IPS-NIHi11 (cell line): ENCODE data around the gene PLEKHA1.

Experiments used
- DNase-seq: peaks from one replicate; pipeline ENCODE4 v3.0.0; 2012; ENCODE audit warnings: mixed read lengths, low spot score

PLEKHA1 gene

DNA sequence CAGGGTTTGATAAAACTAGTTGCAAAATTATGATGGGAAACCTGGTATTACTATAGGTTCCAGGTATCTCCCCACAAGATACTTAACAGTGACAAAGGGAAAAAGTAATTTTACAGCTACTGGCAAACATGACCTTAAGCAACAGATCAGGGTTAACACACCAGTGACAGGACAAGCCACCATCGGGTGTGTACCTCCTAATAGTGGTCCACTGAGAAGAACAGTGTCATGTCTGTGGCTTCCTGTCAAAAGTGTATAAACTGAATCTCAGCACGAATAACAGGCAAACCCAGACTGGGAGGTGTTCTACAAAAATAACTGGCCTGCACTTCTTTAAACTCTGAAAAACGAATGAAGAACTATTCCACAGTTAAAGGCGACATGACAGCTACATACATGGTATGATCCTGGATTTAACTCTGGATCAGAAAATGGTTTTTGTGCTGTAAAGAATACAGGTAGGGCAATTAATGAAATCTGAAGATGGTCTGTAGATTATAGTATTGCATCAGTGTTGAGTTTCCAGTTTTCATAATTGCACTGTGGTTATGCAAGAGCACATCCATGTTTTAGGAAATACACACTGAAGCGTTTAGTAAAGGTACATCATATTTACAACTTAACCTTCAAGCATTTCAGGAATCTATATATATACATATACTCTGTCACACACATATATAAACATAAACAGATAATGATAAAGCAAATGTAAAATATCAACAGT, 47.9 kb downstream of the PLEKHA1 start:
- DNase-seq = no peak

DNA sequence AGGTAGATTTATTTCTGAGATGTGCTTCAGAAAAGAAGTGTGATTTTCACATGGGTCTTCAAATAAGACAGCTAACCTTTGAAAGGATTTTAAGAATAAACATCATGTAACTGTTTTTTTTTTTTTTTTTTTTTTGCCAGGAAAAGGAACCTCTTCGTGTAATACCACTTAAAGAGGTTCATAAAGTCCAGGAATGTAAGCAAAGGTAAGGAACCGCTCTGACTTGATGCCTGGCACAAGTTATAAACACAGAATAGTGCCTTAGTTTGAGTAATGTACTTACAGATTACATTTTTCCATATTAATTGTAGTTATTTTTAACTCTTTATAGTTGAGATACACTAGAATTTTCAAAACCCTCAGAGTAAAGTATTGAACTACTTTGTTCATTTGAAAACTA, 49.6 kb downstream of the PLEKHA1 start:
- DNase-seq = no peak

DNA sequence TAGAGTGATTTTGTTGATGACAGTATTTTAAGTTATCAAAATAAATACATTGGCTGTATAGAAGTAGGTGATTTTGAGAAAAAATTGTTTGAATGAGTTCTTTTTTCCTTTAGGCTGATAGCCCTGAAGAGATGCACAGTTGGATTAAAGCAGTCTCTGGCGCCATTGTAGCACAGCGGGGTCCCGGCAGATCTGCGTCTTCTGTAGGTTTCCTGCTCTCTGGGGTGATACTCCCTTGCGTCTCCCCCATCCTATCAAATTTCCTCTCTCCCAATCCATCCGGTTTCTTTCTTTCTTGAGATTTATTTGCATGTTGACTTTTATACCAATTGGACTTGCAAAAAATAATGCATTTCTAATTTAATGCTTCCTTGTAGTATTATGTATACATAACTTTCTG, 52.3 kb downstream of the PLEKHA1 start:
- DNase-seq = no peak

DNA sequence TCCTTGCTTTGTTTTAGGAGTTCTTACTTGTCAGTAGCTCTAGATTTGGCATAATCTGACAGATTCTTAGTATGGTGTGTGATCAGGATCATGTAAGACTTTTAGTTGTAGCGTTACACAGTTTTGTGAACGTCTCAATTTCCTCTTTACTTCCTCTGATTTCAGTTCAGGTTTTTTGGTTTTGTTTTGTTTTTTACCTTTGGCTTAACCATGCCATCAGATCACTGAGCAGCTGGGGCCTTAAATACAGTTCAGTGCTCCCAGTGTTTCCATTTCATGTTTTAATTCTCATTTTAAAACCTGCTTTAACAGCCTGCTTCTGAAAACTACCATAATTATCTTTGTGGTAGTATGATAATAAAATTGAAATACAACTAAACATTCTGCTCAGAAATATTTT, 52.8 kb downstream of the PLEKHA1 start:
- no peak for DNase-seq

DNA sequence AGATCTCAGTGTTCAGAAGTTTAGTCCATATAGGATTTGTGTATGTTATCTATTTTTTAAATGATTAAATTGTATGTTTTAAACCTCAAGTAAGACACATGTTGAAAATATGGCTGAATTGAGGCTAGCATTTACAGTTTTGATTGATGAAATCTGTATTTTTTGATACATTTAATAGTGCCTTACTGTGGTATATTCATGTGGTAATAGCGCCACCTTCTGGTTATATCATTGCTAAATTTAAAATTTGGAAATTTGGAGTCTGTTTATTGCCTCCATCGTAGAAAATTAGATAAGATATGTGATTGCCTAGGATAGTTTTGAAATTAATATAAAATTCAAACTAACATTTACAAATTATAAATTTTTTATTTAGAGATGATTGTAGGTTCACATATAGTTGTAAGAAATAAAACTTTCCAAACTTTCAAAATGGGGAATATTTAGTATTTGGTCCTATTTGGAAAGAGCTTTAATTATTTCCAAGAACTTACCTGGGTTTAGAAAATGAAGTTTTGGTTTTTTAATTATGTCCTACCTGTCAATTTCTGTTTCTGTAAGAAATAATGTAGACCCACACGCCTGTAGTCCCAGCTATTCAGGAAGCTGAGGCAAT, 60.8 kb downstream of the PLEKHA1 start:
- peak; percentile 30 for DNase-seq

DNA sequence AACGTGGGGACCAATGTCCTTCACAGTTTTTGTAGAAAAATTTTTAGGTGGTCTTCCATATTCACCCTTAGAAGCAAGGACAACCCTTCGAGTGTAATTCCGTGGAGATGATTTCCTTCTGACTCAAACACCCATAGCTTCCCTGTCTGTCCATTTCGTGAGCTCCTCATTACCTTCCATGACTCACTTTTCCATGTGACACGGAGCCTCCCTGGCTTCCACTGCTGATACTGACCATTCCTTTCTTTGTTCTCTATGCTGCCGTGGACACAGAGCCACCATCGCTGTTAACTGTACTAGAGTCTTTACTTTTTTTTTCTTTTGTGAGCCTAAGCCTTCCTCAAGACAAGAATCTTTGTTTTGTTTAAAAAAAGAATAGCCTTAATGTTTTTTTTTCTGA, 67.5 kb downstream of the PLEKHA1 start:
- no peak for DNase-seq

DNA sequence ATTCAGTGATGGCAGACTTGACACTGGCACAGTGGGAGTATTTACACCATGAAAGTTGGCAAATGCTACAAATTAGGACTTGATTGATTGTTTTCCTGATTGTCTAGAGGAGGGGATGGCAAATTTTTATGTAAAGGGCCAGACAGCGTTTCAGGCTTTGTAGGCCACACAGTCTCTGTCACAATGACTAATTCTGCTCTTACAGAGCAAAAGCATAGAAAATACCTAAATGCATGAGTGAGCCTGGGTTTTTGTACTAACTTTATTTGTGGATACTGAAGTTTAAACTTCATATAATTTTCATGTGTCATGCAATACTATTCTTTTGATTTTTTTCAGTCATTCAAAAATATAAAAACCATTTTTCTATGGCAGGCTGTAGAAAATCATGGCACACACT, 71.0 kb downstream of the PLEKHA1 start:
- no peak for DNase-seq

DNA sequence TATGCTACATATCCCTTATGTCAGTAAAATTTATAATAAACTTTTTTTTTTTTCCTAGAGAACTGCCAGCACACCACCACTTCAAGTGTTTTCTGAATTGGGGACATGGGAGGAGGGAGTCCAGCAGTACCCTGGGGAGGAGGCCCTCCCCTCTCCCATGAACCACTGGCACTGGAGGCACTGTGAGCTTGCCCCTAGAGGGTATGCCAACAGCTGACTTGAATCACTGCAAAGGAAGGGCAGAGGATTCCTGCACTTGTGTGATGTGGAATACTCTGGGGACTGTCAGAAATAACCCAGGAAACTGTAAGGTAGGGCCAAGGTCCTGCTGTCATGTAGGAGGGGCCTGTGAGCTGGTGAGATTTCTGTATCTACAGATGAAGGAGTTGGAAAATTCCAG, 71.4 kb downstream of the PLEKHA1 start:
- DNase-seq = no peak

DNA sequence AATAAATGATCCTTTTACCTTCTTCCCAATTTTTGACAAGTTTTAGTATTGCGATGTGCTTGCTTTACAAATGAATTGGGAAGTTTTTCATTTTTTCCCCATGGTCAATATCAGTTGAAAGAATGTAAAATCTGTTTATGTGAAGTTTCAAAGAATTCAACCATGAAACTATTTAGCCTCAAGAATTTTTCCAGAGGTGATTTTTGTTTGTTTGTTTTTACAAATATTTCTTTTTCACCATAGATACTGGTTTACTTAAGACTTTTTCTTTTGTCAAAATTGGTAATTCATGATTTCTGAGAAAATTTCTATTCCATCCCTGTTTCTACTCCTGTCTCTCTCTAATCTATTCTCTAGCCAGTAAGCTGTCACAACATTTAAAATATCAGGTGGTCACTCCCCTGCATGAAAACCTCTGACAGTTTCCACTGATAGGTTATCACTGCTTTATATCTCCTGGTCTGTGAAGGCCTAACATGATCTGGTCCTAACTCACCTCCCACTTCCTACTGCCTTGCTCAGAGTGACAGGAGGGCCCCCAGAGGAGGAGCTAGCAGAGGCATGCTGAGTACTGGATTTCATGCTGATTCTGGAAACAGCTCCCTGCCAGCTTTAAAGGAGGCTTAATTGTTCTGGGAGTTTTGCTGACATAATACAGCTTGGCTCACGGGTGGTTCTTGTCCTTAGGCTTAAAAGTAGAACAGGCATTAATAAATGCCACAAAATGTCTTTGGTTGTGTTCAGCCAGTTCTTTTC, 72.3 kb downstream of the PLEKHA1 start:
- DNase-seq = peak; percentile 54

DNA sequence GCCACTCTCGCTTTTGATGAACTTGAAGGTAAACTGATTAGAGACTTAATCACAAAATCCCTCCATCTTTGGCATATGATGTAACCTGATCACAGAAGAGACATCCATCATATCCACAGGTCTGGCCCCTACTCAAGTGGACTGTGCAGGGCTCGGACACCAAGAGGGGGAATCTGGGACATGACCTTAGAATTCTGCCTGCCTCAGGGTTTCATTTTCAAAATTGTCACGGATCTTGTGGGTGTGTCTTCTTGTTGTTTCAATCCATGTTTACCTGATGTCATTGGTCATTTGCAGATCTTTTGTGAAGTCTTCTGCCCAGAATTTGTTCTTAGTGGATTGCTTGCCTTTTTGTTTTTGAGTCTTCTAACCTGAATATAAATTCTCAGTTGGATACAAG, 74.1 kb downstream of the PLEKHA1 start:
- no peak for DNase-seq

DNA sequence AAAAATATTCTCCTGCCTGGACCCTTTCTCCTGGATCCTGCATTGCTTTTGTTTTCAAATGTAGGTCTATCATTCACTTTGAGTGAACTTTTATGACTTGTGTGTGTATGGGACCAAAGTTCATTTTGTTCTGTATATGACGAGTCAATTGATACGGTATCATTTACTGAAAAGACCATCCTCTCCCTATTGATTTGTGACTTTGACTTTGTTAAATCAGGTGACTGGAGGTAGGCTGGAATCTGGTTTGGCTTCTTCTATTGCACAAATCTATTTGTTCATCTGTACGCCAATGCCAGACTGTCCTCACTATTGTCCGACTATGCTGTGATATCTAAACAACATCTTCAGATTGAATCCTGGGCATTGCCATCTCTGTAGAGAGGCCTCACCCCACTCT, 74.6 kb downstream of the PLEKHA1 start:
- no peak for DNase-seq

DNA sequence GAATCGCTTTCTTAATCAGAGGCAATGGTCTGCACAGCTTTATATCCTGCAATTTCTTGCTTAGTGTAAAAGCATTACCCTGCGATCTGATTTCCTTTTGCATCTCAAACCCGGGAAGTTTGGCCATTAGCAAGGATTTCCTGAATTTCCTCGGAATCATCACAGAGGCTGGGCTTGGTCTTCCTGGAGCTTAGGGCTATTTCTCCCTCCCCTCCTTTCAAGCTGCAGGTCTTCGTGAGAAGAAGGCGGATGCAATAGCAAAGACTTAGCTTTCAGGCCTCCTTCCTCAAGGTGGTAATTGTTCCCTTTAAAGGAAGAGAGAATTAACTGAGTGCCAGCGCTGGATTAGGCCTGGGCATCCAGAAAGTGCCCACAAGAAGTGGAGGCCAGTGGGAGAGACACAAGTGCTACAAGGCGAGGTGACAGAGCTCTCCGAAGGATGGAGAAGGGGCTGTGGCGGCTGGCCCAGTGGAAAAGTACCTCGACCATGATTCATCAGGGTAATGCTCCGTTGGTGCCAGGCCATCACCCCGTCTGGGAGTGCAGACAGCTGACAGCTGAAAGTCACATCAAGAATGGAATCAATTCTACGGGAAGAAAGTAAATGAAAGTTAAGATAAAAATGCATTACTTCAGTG, 76.0 kb downstream of the PLEKHA1 start:
- DNase-seq = no peak

DNA sequence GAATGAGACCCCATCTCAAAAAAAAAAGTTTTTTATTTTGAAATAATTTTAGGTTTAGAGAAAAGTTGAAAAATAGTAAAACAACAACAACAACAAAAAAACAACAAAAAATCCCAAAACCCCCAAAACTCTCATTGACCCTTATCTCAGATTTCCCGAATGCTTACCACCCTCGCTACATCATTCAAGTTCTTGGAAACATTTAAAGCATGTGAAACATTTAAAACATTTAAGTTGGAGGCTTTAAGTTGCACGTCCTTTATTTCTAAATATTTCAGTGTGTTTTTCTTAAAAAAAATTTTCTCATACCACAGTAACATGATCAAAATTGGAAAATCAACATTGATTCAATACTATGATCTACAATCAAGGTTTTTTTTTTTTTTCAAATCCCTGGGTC, 79.6 kb downstream of the PLEKHA1 start:
- DNase-seq = no peak

DNA sequence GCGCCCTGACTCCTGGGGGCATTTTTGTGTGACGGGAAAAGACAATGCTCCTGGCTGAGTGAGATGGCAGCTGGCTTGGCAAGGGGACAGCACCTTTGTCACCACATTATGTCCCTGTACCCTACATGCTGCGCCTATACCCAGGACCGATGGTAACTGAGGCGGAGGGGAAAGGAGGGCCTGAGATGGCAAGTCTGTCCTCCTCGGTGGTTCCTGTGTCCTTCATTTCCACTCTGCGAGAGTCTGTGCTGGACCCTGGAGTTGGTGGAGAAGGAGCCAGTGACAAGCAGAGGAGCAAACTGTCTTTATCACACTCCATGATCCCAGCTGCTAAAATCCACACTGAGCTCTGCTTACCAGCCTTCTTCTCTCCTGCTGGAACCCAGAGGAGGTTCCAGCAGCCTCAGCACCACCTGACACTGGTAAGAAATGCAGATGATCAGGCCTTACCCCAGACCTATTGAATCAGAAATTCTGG, 80.1 kb downstream of the PLEKHA1 start, which contains the start of gene ARMS2:
TSS of gene ARMS2 (plus strand) at position 51 of the 478 bp plus-strand sequence. CDS start at position 126, 75 bp downstream.
- no peak for DNase-seq

DNA sequence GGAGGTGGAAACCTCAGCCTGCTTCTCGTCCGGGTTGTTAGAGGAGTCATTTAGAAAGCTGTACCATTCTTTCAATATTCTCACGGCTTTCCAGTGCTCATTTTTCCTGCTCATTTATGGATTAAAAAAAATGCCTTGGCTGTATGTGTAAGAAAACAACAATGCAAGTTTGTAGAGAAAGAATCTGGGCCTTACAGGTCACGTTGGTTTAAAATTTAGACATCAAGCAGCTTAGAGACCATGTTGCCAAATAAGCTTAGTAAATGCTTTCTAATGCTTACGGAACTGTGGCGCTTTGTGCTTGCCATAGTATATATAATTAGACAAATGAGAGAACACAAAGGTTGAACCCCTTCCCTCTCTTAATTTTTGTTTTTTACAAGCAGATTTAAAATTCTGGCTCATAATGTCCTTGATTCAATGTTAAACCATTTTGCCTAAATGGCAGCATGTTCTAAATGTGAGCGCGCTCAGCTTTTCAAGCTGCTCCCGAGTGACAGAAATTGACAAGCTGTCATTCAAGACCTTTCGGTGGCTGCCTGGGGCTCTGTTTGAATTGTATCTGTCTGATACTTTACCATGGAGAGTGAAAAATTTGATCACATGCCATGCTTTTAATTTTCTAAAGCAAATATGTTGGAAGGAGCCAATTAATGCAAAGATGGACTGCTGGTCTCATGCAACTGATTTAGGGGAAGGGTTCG, 81.0 kb downstream of the PLEKHA1 start:
- DNase-seq = no peak

DNA sequence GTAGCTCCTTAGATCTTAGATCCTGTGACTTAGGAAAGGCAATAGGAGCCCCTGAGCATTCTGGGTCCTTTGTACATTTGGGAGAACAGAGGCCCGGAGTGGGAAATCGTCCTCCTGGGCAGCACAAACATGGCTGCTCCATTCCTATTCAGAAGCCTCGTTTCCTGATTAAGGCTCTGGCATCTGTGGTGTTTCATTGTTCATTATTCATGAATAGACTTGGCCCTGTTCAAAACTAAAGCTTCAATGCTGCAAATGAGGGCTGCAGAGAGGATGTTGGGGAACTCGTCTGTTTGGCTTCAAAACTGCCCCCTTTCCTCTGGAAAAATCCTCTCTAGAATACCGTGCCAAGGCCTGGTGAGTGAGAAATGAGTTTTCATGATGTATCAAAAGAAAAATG, 83.4 kb downstream of the PLEKHA1 start:
- no peak for DNase-seq

DNA sequence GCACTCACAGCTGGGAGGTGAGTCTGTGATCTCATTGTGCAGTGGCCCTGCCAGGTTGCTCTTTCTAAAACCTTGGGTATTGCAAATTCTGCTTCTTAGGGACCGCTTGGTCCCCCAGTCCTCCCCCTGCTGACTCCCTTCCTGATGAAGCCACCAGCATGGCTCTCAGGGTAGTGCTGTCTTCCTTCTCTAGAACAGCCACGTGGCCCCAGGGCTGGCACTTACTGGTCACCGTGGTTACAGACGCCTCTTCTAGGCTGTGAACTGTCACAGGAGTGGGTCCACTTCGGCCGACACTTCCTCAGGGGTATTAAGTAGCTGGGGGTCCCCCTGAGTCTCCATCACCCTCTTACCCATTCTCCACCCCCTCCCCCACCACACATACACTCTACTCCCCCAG, 84.2 kb downstream of the PLEKHA1 start:
- no peak for DNase-seq

DNA sequence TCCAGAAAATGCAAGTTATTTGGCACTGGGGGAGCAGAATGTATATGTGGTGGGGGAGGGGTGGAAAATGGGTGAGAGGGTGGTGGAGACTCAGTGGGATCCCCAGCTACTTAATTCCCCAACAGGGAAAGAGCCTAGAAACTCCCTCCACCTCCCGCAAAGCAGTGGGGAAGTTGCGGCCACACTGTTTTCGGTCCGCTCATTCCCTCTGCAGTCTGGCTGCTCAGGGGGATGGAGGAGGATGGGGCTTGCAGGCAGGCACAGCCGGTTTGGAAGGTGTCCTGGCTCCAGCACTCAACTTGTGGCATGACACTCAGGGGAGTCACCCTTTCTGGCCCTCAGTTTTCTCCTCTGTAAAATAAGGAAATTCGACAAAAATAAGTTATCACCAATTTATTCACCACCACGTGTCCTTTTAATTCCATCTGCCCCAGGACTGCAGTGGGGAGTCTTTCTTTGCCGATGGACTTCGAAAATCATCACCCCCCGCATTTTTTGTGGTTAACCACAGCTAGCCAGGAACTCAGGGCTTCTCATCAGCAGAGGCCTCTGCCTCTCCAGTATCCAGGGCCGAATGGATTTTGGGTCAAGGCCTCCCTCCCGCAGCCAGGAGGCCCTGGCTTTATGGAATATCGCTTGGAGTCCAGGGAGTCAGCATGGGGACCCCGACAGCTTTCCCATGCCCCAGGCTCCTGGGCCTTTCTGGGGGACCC, 85.2 kb downstream of the PLEKHA1 start:
- DNase-seq = peak; percentile 31

DNA sequence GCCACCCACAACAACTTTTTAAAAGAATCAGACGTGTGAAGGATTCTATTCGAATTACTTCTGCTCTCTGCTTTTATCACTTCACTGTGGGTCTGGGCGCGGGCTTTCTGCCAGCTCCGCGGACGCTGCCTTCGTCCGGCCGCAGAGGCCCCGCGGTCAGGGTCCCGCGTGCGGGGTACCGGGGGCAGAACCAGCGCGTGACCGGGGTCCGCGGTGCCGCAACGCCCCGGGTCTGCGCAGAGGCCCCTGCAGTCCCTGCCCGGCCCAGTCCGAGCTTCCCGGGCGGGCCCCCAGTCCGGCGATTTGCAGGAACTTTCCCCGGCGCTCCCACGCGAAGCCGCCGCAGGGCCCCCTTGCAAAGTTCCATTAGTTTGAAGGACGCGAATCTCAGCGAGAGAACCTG, 86.4 kb downstream of the PLEKHA1 start:
- peak; percentile 26 for DNase-seq

DNA sequence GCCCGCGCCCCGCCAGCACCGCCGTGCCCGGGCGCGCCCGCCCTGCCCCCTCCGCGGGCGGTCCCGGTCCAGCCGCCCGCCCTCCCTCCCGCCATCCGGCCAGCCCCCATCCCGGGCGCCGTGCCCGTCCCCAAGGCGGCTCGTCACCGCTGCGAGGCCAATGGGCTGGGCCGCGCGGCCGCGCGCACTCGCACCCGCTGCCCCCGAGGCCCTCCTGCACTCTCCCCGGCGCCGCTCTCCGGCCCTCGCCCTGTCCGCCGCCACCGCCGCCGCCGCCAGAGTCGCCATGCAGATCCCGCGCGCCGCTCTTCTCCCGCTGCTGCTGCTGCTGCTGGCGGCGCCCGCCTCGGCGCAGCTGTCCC, 86.8 kb downstream of the PLEKHA1 start, which contains the start of gene HTRA1:
TSS of gene HTRA1 (plus strand) at position 187 of the 362 bp plus-strand sequence. CDS start at position 287, 100 bp downstream.
- DNase-seq = peak; percentile 91
